SH-SY5Y (cell line): ENCODE data around the gene TMEM132C.

Experiments used
- GATA2 ChIP-seq: IDR thresholded peaks from 2 replicates; pipeline ENCODE4 v1.6.1; 2011; ENCODE audit warnings: mild to moderate bottlenecking, low read depth, low read length
- GATA3 ChIP-seq: IDR thresholded peaks from 2 replicates; pipeline ENCODE4 v1.6.1; 2011; ENCODE audit warnings: low read depth, mild to moderate bottlenecking, low read length, moderate library complexity

- no peak for TF ChIP-seq GATA2
- TF ChIP-seq GATA3: no peak
These were observed 347.0 kb downstream of the TMEM132C start for GRCh38 chr12:128613837-128614590.
